Keratinocyte (primary cell): ENCODE measurements around the gene CDH22. TPM values are rescaled to one million over a fixed set of nuclear protein-coding genes. Genes with fewer than 3 reads are reported as not detected.

ENCODE experiments used
- DNase-seq: peaks from one replicate; pipeline ENCODE4 v3.0.0-alpha.2; 2011; ENCODE audit warnings: low read depth, missing footprints, low spot score
- FAIRE-seq: peaks from 2 replicates; lab custom pipeline; 2011; peaks lifted over from hg19 to GRCh38; lab: Jason Lieb, UNC
- H2AFZ ChIP-seq: 2 replicates; pipeline ENCODE4 v1.6.0; 2012; ENCODE audit warnings: low read length, control low read depth, inconsistent platforms; ENCODE audit not compliant: control insufficient read depth
- H3K27ac ChIP-seq: 2 replicates; pipeline ENCODE4 v1.5.1; 2011; ENCODE audit warnings: low read length; ENCODE audit not compliant: control insufficient read depth, insufficient read depth
- H3K27me3 ChIP-seq: 3 replicates; pipeline ENCODE4 v1.6.0; 2011; ENCODE audit warnings: low read length; ENCODE audit not compliant: control insufficient read depth, insufficient read depth; ENCODE audit errors: extremely low read depth
- H3K36me3 ChIP-seq, 2 experiments: 2 replicates in 1 of 2; 3 replicates in 1 of 2; pipeline ENCODE4 v1.5.1; 2011; ENCODE audit warnings: low read length in 2 of 2, mild to moderate bottlenecking in 1 of 2; ENCODE audit not compliant: control insufficient read depth in 2 of 2, insufficient read depth in 2 of 2; ENCODE audit errors: extremely low read depth in 1 of 2
- H3K4me1 ChIP-seq: 3 replicates; pipeline ENCODE4 v1.5.1; 2011; ENCODE audit warnings: low read length; ENCODE audit not compliant: control insufficient read depth, insufficient read depth; ENCODE audit errors: extremely low read depth
- H3K4me2 ChIP-seq: 3 replicates; pipeline ENCODE4 v1.6.0; 2011; ENCODE audit warnings: low read depth, low read length; ENCODE audit not compliant: control insufficient read depth, insufficient read depth; ENCODE audit errors: extremely low read depth
- H3K4me3 ChIP-seq, 3 experiments: fragments of 200-600 bp in 1 of 3; sonication (generic) in 1 of 3; 2 replicates in 2 of 3; 3 replicates in 1 of 3; pipeline ENCODE4 v1.5.1; 2011 to 2016; ENCODE audit warnings: low read length in 3 of 3, mild to moderate bottlenecking in 3 of 3, control low read depth in 2 of 3, inconsistent platforms in 1 of 3, low read depth in 1 of 3, mixed read lengths in 1 of 3, mixed run types in 1 of 3, moderate library complexity in 1 of 3; ENCODE audit not compliant: control insufficient read depth in 2 of 3, insufficient read depth in 2 of 3; ENCODE audit errors: extremely low read depth in 1 of 3
- H3K79me2 ChIP-seq: 2 replicates; pipeline ENCODE4 v1.6.0; 2012; ENCODE audit warnings: low read length; ENCODE audit not compliant: control insufficient read depth, insufficient read depth
- H3K9ac ChIP-seq: 3 replicates; pipeline ENCODE4 v1.6.0; 2011; ENCODE audit warnings: low read length; ENCODE audit not compliant: control insufficient read depth, insufficient read depth; ENCODE audit errors: extremely low read depth
- H3K9me1 ChIP-seq: 3 replicates; pipeline ENCODE4 v1.6.0; 2011; ENCODE audit warnings: low read length; ENCODE audit not compliant: control insufficient read depth, insufficient read depth; ENCODE audit errors: extremely low read depth
- H3K9me3 ChIP-seq: 2 replicates; pipeline ENCODE4 v1.5.1; 2012; ENCODE audit warnings: low read depth, low read length; ENCODE audit not compliant: control insufficient read depth
- H4K20me1 ChIP-seq: 3 replicates; pipeline ENCODE4 v1.6.0; 2011; ENCODE audit warnings: low read length; ENCODE audit not compliant: control insufficient read depth, insufficient read depth; ENCODE audit errors: extremely low read depth
- EZH2 ChIP-seq: IDR thresholded peaks from one replicate; pipeline ENCODE4 v1.6.1; 2012; ENCODE audit warnings: inconsistent platforms, mild to moderate bottlenecking, low read length, moderate library complexity
- dilution Hi-C: fragments of 300-500 bp; cut with MboI; formaldehyde crosslinking; loops from one replicate; pipeline ENCODE4 v1.7.0; 2020; ENCODE audit warnings: low sequenced_read_pairs; ENCODE audit not compliant: extremely low pct_ligation_motif_present
- polyA plus RNA-seq, 5 experiments: library from polyadenylated mRNA; depleted of rRNA in 3 of 5; stranded (reverse) in 3 of 5; stranded (forward) in 1 of 5; unstranded in 1 of 5; fragments of >200 nt; gene quantifications; 1 replicate in 1 of 5; 2 replicates in 3 of 5; 3 replicates in 1 of 5; pipeline versions ENCODE4 v1.2.1 to v1.2.3, GENCODE V29; 2011 to 2012; ENCODE audit warnings: missing spikeins in 2 of 5, low read depth in 1 of 5, low replicate concordance in 1 of 5
- TF ChIP-seq, protein P1 (sequence below), 3 experiments: IDR thresholded peaks in 1 of 3; conservative IDR thresholded peaks in 1 of 3; optimal IDR thresholded peaks in 1 of 3; 2 replicates in 2 of 3; 3 replicates in 1 of 3; pipeline versions ENCODE3 to v1.5.1; 2011; ENCODE audit warnings: low read length in 3 of 3, mild to moderate bottlenecking in 3 of 3, moderate library complexity in 2 of 3, control low read depth in 1 of 3, inconsistent platforms in 1 of 3; ENCODE audit not compliant: insufficient read depth in 2 of 3; ENCODE audit errors: extremely low read depth in 1 of 3

Gene CDH22
- polyA plus RNA-seq, 1 donor (not counting 4 experiments of a cell fraction or from before 2014, with no cell fraction given), result not detected

- dilution Hi-C loops, result no loop called here
- Histone ChIP-seq H3K9me1 (no peaks in the 10 kb centered on the region), H3K27ac (no peak overlapping the region), H3K36me3 (no peaks in the 10 kb centered on the region), H3K9me3 (no peaks in the 10 kb centered on the region), H3K27me3 (peaks cover 43% of the 10 kb centered on the region), H3K4me3 (no peak overlapping the region), H3K4me2 (no peak overlapping the region), H4K20me1 (no peaks in the 10 kb centered on the region), H3K9ac (no peak overlapping the region), H3K79me2 (no peaks in the 10 kb centered on the region), H3K4me1 (no peaks in the 10 kb centered on the region), H2AFZ (no peak overlapping the region)
- FAIRE-seq, result no peak
- TF ChIP-seq EZH2, result no peak
- TF ChIP-seq, protein P1, sequence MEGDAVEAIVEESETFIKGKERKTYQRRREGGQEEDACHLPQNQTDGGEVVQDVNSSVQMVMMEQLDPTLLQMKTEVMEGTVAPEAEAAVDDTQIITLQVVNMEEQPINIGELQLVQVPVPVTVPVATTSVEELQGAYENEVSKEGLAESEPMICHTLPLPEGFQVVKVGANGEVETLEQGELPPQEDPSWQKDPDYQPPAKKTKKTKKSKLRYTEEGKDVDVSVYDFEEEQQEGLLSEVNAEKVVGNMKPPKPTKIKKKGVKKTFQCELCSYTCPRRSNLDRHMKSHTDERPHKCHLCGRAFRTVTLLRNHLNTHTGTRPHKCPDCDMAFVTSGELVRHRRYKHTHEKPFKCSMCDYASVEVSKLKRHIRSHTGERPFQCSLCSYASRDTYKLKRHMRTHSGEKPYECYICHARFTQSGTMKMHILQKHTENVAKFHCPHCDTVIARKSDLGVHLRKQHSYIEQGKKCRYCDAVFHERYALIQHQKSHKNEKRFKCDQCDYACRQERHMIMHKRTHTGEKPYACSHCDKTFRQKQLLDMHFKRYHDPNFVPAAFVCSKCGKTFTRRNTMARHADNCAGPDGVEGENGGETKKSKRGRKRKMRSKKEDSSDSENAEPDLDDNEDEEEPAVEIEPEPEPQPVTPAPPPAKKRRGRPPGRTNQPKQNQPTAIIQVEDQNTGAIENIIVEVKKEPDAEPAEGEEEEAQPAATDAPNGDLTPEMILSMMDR (optimal IDR thresholded peaks at IDR 0.05 in 1 of 3, IDR thresholded peaks at IDR 0.05 in 1 of 3, conservative IDR thresholded peaks at IDR 0.05 in 1 of 3; ENCODE audit: extremely low read depth in 1 of 3, insufficient read depth in 2 of 3, low read length in 3 of 3), result no peak
- DNase-seq, result no peak
Measured at GRCh38 chr20:46302106-46302505, 6.2 kb downstream of the CDH22 start.

- H3K4me2 ChIP-seq, result no peak overlapping the region
- no peaks in the 10 kb centered on the region for H4K20me1 ChIP-seq
- H3K36me3 ChIP-seq, result no peaks in the 10 kb centered on the region
- no peak overlapping the region for H3K27ac ChIP-seq
- dilution Hi-C loops, result no loop called here
- DNase-seq, result no peak
- no peaks in the 10 kb centered on the region for H3K9me3 ChIP-seq
- peaks cover 30% of the 10 kb centered on the region for H3K27me3 ChIP-seq
- H3K9me1 ChIP-seq, result no peaks in the 10 kb centered on the region
- H3K4me1 ChIP-seq, result no peaks in the 10 kb centered on the region
- H3K79me2 ChIP-seq, result no peaks in the 10 kb centered on the region
- H3K9ac ChIP-seq, result no peak overlapping the region
- TF ChIP-seq, protein P1 (optimal IDR thresholded peaks at IDR 0.05 in 1 of 3, IDR thresholded peaks at IDR 0.05 in 1 of 3, conservative IDR thresholded peaks at IDR 0.05 in 1 of 3; ENCODE audit: extremely low read depth in 1 of 3, insufficient read depth in 2 of 3, low read length in 3 of 3), result no peak
- no peak for TF ChIP-seq EZH2
- FAIRE-seq, result no peak
- no peak overlapping the region for H2AFZ ChIP-seq
- H3K4me3 ChIP-seq, result no peak overlapping the region
Measured at GRCh38 chr20:46300281-46300680, 8.0 kb downstream of the CDH22 start.
